Stimulated activated CD4-positive, alpha-beta T cell treated with anti-CD3 and anti-CD28 coated beads, Interleukin-2, amount 100 ng/mL, for 4 hours (primary cell): ENCODE data around the gene DNAJC2.
"Not testable (repeated sequence)": the region's sequence is repeated elsewhere in the genome, so short reads cannot be mapped to it uniquely, and the experiment has no call there.

ENCODE experiments used
- DNase-seq: peaks from one replicate; pipeline ENCODE4 v3.0.0-alpha.2; 2020; ENCODE audit warnings: low read depth

DNAJC2 gene

DNA sequence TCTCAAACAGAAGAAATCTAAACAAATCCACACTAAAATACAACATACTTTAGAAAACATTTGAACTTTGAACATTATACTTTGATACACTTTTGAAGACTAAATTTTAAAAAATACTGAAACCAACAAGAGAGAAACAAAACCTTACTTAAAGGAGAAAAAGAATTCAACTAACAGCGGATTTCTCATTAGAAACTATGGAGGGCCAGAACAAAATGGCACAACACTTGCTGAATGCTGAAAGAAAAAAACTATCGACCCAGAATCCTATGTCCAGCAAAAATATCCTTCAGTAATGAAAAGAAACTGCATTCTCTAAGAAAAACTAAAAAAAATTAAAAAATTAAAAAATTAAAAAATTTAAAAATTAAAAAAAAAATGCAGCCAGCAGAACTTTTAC is 80.5 kb downstream of the DNAJC2 start:
- not testable (repeated sequence) for DNase-seq
